Colonic mucosa (tissue), 4 donors: ENCODE results near the gene KRTAP10-7. TPM values are rescaled to one million over a fixed set of nuclear protein-coding genes. Genes with fewer than 3 reads are reported as not detected.

Experiments
- DNase-seq: peaks from one replicate; pipeline ENCODE4 v3.0.0-alpha.2; 2020
- H3K27ac ChIP-seq: fragments of 200-600 bp; one replicate; pipeline ENCODE4 v1.8.0; 2021
- H3K27me3 ChIP-seq: fragments of 200-600 bp; one replicate; pipeline ENCODE4 v1.8.0; 2021
- H3K36me3 ChIP-seq: fragments of 200-600 bp; one replicate; pipeline ENCODE4 v1.8.0; 2021
- H3K4me1 ChIP-seq: fragments of 200-600 bp; one replicate; pipeline ENCODE4 v1.8.0; 2021; ENCODE audit warnings: mild to moderate bottlenecking
- H3K4me3 ChIP-seq: fragments of 200-600 bp; one replicate; pipeline ENCODE4 v1.8.0; 2021
- H3K9ac ChIP-seq, 2 donors: one replicate each; pipeline ENCODE4 v1.7.0; 2013; ENCODE audit warnings: control low read depth in 2 of 2, low read depth in 2 of 2, low read length in 2 of 2
- H3K9me3 ChIP-seq: fragments of 200-600 bp; one replicate; pipeline ENCODE4 v1.8.0; 2021
- intact Hi-C: fragments of 100-400 bp; cut with DNase I; formaldehyde crosslinking; loops from one replicate; pipeline ENCODE4 v1.14.1; 2022
- total RNA-seq, 2 donors: library from RNA; stranded (reverse); fragmentation: NEBNext Ultra II Directional in 1 of 2; extraction: Animal tissue kit (Norgen Biotek cat#: 25700) in 1 of 2; gene quantifications; one replicate each; pipeline ENCODE4 v1.2.1, GENCODE V29; 2021
- TF ChIP-seq, protein P1 (sequence below): fragments of 200-600 bp; IDR thresholded peaks from one replicate; pipeline ENCODE4 v1.8.0; 2022; ENCODE audit warnings: antibody characterized with exemption, mild to moderate bottlenecking
- donor health status: healthy.
- donor health status: DM: no; HTN: no; CAD: no.
- donor health status: DM: no; HTN: no; CAD: no.

Gene KRTAP10-7
- total RNA-seq, 2 donors from 2014 or later: not detected

DNA sequence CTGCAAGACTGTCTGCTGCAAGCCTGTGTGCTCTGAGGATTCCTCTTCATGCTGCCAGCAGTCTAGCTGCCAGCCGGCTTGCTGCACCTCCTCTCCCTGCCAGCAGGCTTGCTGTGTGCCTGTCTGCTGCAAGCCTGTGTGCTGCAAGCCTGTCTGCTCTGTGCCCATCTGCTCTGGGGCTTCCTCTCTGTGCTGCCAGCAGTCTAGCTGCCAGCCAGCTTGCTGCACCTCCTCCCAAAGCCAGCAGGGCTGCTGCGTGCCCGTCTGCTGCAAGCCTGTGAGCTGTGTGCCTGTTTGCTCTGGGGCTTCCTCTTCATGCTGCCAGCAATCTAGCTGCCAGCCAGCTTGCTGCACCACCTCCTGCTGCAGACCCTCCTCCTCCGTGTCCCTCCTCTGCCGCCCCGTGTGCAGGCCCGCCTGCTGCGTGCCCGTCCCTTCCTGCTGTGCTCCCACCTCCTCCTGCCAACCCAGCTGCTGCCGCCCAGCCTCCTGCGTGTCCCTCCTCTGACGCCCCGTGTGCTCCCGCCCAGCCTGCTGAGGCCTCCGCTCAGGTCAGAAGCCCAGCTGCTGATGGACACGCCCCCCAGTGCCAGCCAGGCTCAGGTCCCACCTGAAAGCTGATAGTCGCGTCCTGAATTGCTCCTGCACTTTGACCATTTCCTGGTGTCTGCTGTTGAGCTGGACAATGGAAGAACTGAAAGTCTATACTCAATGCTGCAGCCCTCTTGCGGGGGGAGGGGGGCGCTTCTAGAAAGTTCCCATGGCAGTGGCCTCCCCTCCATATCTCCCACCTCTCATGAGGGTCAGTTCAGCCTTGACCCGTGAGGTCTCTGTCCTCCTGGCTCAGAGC is 25.7 kb upstream of the KRTAP10-7 start:
- H3K27ac ChIP-seq: no peak overlapping the region
- no peak overlapping the region for H3K9ac ChIP-seq
- no peaks in the 10 kb centered on the region for H3K36me3 ChIP-seq
- intact Hi-C loops: no loop called here
- H3K27me3 ChIP-seq: no peaks in the 10 kb centered on the region
- H3K4me1 ChIP-seq: no peaks in the 10 kb centered on the region
- peak overlapping the region; percentile 12 for H3K4me3 ChIP-seq
- TF ChIP-seq, protein P1, sequence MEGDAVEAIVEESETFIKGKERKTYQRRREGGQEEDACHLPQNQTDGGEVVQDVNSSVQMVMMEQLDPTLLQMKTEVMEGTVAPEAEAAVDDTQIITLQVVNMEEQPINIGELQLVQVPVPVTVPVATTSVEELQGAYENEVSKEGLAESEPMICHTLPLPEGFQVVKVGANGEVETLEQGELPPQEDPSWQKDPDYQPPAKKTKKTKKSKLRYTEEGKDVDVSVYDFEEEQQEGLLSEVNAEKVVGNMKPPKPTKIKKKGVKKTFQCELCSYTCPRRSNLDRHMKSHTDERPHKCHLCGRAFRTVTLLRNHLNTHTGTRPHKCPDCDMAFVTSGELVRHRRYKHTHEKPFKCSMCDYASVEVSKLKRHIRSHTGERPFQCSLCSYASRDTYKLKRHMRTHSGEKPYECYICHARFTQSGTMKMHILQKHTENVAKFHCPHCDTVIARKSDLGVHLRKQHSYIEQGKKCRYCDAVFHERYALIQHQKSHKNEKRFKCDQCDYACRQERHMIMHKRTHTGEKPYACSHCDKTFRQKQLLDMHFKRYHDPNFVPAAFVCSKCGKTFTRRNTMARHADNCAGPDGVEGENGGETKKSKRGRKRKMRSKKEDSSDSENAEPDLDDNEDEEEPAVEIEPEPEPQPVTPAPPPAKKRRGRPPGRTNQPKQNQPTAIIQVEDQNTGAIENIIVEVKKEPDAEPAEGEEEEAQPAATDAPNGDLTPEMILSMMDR: no peak
- DNase-seq: peak; percentile 72
- no peaks in the 10 kb centered on the region for H3K9me3 ChIP-seq

DNA sequence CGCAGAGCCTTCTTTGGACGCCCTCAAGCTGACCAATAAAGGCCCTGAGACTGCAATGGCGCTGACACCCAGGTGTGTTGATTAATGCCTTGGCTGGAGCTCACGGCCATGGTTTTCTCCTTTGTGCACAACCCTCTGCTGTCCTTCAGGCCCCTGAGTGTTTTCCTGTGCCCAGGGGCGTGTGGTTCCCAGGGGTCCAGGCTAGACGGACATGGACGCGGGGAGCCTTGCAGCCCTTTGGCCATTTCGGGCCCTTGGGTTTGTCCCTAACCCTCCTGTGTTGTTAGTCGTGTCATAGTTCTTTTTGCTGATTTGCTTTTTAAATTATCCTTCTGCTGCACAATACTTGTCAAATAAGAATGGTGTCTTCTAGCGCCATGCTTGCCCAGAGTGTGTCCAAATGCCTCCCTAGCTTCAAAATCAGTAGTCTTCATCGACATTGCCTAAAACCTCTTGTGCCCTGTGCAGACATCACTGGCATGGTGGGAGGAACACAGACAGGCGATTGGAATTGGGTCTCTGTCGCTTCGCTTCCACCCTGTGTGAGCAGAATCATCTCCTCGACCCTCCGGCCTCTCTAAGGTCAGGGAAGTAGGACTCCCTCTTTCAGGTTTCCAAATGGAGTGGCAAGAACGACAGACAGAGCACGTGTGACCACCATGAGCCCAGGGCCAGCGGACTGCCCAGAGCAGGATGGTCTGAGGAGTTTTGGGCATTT is 24.9 kb upstream of the KRTAP10-7 start:
- Histone ChIP-seq H3K9ac (no peak overlapping the region), H3K27ac (no peak overlapping the region), H3K27me3 (no peaks in the 10 kb centered on the region), H3K9me3 (no peaks in the 10 kb centered on the region), H3K4me1 (no peaks in the 10 kb centered on the region), H3K36me3 (no peaks in the 10 kb centered on the region), H3K4me3 (no peak overlapping the region)
- intact Hi-C loops: no loop called here
- DNase-seq: no peak
- TF ChIP-seq, protein P1: no peak

DNA sequence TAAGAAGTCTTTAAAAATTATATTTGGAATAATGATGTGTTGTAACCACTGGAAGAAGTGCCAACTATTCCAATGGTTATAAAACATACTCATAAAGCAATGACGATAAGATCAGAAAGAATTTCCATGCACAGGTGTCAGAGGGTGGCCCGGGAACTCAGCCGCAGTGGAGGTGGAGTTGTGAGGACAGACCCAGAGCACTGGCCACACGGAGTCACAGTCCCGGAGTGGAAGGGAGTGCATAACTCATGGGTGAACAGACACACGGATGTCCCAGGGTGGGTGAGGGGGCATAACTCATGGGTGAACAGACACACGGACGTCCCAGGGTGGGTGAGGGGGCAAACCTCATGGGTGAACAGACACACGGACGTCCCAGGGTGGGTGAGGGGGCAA is 24.4 kb upstream of the KRTAP10-7 start:
- no peak overlapping the region for H3K27ac ChIP-seq
- no peak overlapping the region for H3K4me3 ChIP-seq
- H3K36me3 ChIP-seq: no peaks in the 10 kb centered on the region
- no peak overlapping the region for H3K9ac ChIP-seq
- intact Hi-C loops: no loop called here
- H3K4me1 ChIP-seq: no peaks in the 10 kb centered on the region
- H3K27me3 ChIP-seq: no peaks in the 10 kb centered on the region
- TF ChIP-seq, protein P1: no peak
- DNase-seq: no peak
- no peaks in the 10 kb centered on the region for H3K9me3 ChIP-seq

DNA sequence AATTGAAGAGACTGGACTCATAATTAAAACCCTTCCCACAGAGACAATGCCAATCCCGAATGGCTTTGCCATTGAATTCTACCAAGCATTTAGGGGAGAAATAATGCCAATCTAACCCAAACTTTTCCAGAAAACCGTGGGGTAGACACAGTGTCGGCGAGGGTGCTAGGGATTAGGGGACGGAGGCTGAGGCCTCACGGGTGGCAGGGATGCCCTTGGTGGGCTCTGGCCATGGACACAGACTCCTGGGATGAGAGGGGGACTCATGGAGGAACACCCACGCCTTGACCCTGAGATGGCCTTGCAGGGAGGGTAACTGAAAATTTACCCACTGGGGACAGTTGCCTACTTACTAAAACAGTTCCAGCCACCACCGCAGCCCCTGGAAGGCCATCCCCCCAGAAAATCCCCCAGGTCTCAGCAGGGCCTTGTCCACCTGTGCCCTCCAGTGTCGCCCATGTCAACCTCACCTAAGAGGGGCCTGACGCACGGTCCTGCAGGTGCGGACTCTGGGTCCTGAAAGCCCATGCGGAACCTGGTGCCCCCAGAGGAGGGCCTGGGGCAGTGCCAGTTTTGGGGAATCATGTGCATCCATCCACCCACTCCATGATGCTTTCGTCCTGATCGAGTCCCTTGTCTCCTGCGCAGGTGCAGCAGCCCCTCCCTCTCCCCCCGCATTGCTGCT is 21.9 kb upstream of the KRTAP10-7 start:
- Histone ChIP-seq H3K9ac (no peak overlapping the region), H3K36me3 (no peaks in the 10 kb centered on the region), H3K9me3 (no peaks in the 10 kb centered on the region), H3K4me1 (no peaks in the 10 kb centered on the region), H3K27ac (no peak overlapping the region), H3K4me3 (no peak overlapping the region), H3K27me3 (no peaks in the 10 kb centered on the region)
- no peak for DNase-seq
- intact Hi-C loops: no loop called here
- TF ChIP-seq, protein P1: no peak

DNA sequence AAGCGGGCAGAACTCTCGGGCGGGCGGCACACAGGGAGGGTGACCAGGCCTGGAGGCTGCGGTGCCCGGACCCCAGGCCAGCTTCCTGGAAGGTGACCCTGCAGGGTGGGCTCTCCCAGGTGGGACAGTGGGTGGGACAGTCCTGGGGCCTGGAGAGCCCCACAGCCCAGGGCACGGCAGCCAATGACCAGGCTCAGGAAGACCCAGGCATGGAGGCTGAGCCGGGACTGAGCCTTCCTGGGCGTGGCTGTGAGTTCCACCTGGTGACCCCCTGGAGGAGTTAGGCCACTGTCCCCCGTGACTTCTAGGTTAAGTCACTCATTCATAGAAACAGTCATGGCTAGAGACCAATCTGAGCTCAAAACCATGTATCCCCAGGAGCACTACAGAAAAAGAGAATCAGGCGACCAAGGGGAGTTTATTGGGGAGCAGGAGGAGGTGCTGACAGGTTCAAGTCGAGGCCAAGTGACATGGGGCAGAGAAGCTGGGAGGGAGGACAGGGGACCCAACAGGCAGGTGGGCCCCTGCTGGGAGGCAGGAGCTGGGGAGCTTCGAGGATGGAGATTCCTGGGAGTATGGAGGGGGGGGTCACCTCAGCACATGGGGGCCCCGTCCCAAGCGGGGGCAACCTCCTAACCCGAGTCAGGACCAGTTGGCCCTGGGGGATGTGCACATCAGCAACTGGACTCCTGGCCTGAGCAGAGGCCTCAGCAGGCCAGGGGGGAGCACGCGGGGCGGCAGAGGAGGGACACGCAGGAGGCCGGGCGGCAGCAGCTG is 21.2 kb upstream of the KRTAP10-7 start:
- no peaks in the 10 kb centered on the region for H3K36me3 ChIP-seq
- H3K4me3 ChIP-seq: no peak overlapping the region
- no peaks in the 10 kb centered on the region for H3K9me3 ChIP-seq
- intact Hi-C loops: no loop called here
- TF ChIP-seq, protein P1: no peak
- DNase-seq: no peak
- H3K27me3 ChIP-seq: no peaks in the 10 kb centered on the region
- no peak overlapping the region for H3K9ac ChIP-seq
- no peaks in the 10 kb centered on the region for H3K4me1 ChIP-seq
- H3K27ac ChIP-seq: no peak overlapping the region
